ENCODE data around the gene OR13A1. TPM values are rescaled to one million over a fixed set of nuclear protein-coding genes. Genes with fewer than 3 reads are reported as not detected.

The OR13A1 gene
- total RNA-seq, 1 donor from 2014 or later = not detected

- Histone ChIP-seq H3K9me3 (no peaks in the 10 kb centered on the region), H3K36me3 (no peaks in the 10 kb centered on the region), H3K4me1 (no peaks in the 10 kb centered on the region), H3K27me3 (no peaks in the 10 kb centered on the region), H3K4me3 (no peak overlapping the region), H3K27ac (no peak overlapping the region)
- DNase-seq (ENCODE audit: low spot score in 2 of 2) = no peak
- TF ChIP-seq CTCF (IDR thresholded peaks at IDR 0.05) = no peak
- intact Hi-C loops (cut with DNase I) = loop anchor here (5.0 kb wide), 1 partner anchor 417 kb away; the partner anchor contains the start of gene ZFAND4
Observed at GRCh38 chr10:45254892-45255291, 60.5 kb downstream of the OR13A1 start.

- H3K27me3 ChIP-seq = no peaks in the 10 kb centered on the region
- H3K27ac ChIP-seq = no peak overlapping the region
- no peak overlapping the region for H3K4me3 ChIP-seq
- TF ChIP-seq CTCF (IDR thresholded peaks at IDR 0.05) = no peak
- no peaks in the 10 kb centered on the region for H3K4me1 ChIP-seq
- intact Hi-C loops (cut with DNase I) = loop anchor here (5.0 kb wide), 1 partner anchor 419 kb away; the partner anchor contains the start of gene ZFAND4
- DNase-seq (ENCODE audit: low spot score in 2 of 2) = no peak
- H3K9me3 ChIP-seq = no peaks in the 10 kb centered on the region
- no peaks in the 10 kb centered on the region for H3K36me3 ChIP-seq
Observed at GRCh38 chr10:45253183-45253914, 62.1 kb downstream of the OR13A1 start.

Other genes with a start within 250 kb of the OR13A1 start
- gene ALOX5, start 58.6 kb upstream of the OR13A1 start, total RNA-seq = 23.1 TPM